ENCODE measurements around the gene EDIL3.

GRCh38 chr5:84425365-84425881, 40.7 kb upstream of the EDIL3 start:
- no peak for TF ChIP-seq MYBL2 (IDR thresholded peaks at IDR 0.05; ENCODE audit: low read depth)
- TF ChIP-seq MYBL2 (CRISPR knock-in tag; IDR thresholded peaks at IDR 0.05; ENCODE audit: borderline replicate concordance) = no peak
- TF ChIP-seq SMAD3 (CRISPR knock-in tag; conservative IDR thresholded peaks at IDR 0.05) = no peak
- no peak for TF ChIP-seq ATF3 (IDR thresholded peaks at IDR 0.05)
- TF ChIP-seq ATF3 (CRISPR knock-in tag; conservative IDR thresholded peaks at IDR 0.05) = no peak
- TF ChIP-seq POLR2A (conservative IDR thresholded peaks at IDR 0.05) = no peak
- no peak for TF ChIP-seq CEBPB (tag; IDR thresholded peaks at IDR 0.05)
- TF ChIP-seq HNRNPL (IDR thresholded peaks at IDR 0.05; ENCODE audit: low read depth, low read length) = no peak
- no peak for TF ChIP-seq DNMT1 (IDR thresholded peaks at IDR 0.05)
- no peak for TF ChIP-seq ATF2 (CRISPR knock-in tag; IDR thresholded peaks at IDR 0.05)
- no peak for TF ChIP-seq RAD21 (CRISPR knock-in tag; conservative IDR thresholded peaks at IDR 0.05 in 1 of 2, IDR thresholded peaks at IDR 0.05 in 1 of 2)
- no peak for TF ChIP-seq MAX (CRISPR knock-in tag; IDR thresholded peaks at IDR 0.05)
- no peak for TF ChIP-seq ZNF140 (CRISPR knock-in tag; IDR thresholded peaks at IDR 0.05)
- no peak for TF ChIP-seq PURB (CRISPR knock-in tag; IDR thresholded peaks at IDR 0.05; ENCODE audit: low read depth)
- no peak for TF ChIP-seq CTCF (IDR thresholded peaks at IDR 0.05 in 2 of 3, conservative IDR thresholded peaks at IDR 0.05 in 1 of 3; ENCODE audit: insufficient read depth in 2 of 3, low read depth in 1 of 3, low read length in 3 of 3)
- TF ChIP-seq AFF4 (CRISPR knock-in tag; IDR thresholded peaks at IDR 0.05) = no peak

Measured in K562 (cell line).